Mucosa of descending colon (tissue), 3 donors: ENCODE measurements around the gene PRKAR1B. TPM values are rescaled to one million over a fixed set of nuclear protein-coding genes. Genes with fewer than 3 reads are reported as not detected.

Experiments used
- ATAC-seq: fragments of 200-7000 bp; cut with Tn5 transposase; one replicate; pipeline ENCODE4 v1.9.1; 2020; ENCODE audit warnings: mild to moderate bottlenecking, moderate library complexity
- DNase-seq, 3 donors: peaks; one replicate each; pipeline ENCODE4 v3.0.0-alpha.2; 2020
- H3K36me3 ChIP-seq: fragments of 200-600 bp; one replicate; pipeline ENCODE4 v1.8.0; 2021; ENCODE audit warnings: low read depth, mild to moderate bottlenecking
- H3K4me1 ChIP-seq: fragments of 200-600 bp; one replicate; pipeline ENCODE4 v1.8.0; 2021; ENCODE audit warnings: low read depth, mild to moderate bottlenecking
- H3K4me3 ChIP-seq: fragments of 200-600 bp; one replicate; pipeline ENCODE4 v1.8.0; 2021; ENCODE audit warnings: mild to moderate bottlenecking
- H3K9me3 ChIP-seq: fragments of 200-600 bp; one replicate; pipeline ENCODE4 v1.8.0; 2021; ENCODE audit warnings: mild to moderate bottlenecking
- intact Hi-C, 2 donors: fragments of 100-400 bp; cut with DNase I in 1 of 2; cut with micrococcal nuclease in 1 of 2; formaldehyde crosslinking; loops; one replicate each; pipeline versions ENCODE4 v1.11.0 to v1.11.1; 2022; cut with DNase I, micrococcal nuclease
- total RNA-seq, 3 donors: library from RNA; stranded (reverse); fragmentation: NEBNext Ultra II Directional in 2 of 3; extraction: Animal tissue kit (Norgen Biotek cat#: 25700) in 2 of 3; gene quantifications; one replicate each; pipeline versions ENCODE4 v1.2.1 to v1.2.4, GENCODE V29; 2021 to 2023
- TF ChIP-seq, protein P1 (sequence below): fragments of 200-600 bp; IDR thresholded peaks from one replicate; pipeline ENCODE4 v1.8.0; 2022; ENCODE audit warnings: antibody characterized with exemption, mild to moderate bottlenecking
- donor health status: DM: no; HTN: no; CAD: no; lungs with moderate emphysema.
- donor health status: DM: no; HTN: no; CAD: no.
- donor health status: DM: no; HTN: yes; CAD: no.

PRKAR1B gene
- total RNA-seq, 3 donors from 2014 or later = 10.1 to 24.5 (median 24.4) TPM

DNA sequence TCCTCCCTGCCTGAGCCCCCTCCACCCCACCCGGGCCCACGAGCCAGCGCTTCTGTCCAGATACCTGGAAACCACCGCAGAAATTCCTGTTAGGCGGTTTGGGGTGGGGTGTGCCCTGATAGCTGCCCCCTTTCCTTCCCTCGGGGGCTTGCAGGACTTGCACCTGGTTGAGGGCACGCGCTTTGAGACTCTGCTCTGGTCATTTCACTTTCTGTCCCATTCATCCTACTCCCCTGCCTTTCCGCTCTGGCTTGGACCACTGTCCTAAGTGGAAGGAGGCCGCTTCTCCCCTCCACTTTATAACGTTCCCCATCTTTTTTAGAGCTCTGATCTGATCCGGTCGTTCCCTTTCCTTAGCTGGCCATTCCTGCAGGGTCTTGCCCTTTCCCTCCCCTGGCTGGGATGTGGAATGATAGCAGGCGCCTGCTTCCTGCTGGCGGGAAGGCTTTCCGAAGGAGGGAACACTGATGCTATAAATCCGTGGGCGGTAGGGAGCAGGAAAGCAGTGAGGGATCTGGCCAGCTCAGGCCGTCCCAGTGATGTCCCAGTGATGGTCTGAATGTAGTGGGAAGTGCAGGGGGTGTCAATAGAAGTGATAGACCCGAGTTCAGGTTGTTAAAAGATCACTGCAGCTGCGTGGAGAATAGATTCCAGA is 852 bp upstream of the PRKAR1B start:
- intact Hi-C loops = no loop called here
- no peaks in the 10 kb centered on the region for H3K36me3 ChIP-seq
- peak in 1 of 3 donors; percentile 26 for DNase-seq

DNA sequence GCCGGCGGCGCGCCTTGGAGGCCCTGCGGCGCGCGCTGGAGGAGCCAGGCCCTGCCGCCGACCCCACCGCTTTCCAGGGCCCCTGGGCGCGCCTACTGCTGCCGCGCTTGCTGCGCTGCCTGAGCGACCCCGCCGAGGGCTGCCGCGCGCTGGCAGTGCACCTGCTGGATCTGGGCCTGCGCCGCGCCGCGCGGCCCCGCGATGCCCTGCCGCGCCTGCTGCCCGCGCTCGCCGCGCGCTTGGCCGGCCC is 302 bp downstream of the PRKAR1B start:
- TF ChIP-seq, protein P1, sequence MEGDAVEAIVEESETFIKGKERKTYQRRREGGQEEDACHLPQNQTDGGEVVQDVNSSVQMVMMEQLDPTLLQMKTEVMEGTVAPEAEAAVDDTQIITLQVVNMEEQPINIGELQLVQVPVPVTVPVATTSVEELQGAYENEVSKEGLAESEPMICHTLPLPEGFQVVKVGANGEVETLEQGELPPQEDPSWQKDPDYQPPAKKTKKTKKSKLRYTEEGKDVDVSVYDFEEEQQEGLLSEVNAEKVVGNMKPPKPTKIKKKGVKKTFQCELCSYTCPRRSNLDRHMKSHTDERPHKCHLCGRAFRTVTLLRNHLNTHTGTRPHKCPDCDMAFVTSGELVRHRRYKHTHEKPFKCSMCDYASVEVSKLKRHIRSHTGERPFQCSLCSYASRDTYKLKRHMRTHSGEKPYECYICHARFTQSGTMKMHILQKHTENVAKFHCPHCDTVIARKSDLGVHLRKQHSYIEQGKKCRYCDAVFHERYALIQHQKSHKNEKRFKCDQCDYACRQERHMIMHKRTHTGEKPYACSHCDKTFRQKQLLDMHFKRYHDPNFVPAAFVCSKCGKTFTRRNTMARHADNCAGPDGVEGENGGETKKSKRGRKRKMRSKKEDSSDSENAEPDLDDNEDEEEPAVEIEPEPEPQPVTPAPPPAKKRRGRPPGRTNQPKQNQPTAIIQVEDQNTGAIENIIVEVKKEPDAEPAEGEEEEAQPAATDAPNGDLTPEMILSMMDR = no peak
- DNase-seq = no peak
- H3K36me3 ChIP-seq = no peaks in the 10 kb centered on the region
- peak; percentile 14 for ATAC-seq
- intact Hi-C loops = no loop called here
- peak overlapping the region; percentile 96 for H3K4me3 ChIP-seq
- H3K4me1 ChIP-seq = peaks cover 16% of the 10 kb centered on the region
- H3K9me3 ChIP-seq = no peaks in the 10 kb centered on the region

More for the DNA sequence above, 852 bp upstream of the PRKAR1B start:
- TF ChIP-seq, protein P1 = no peak
- ATAC-seq = peak; percentile 10
- peaks cover 27% of the 10 kb centered on the region for H3K4me1 ChIP-seq
- H3K4me3 ChIP-seq = no peak overlapping the region
- no peaks in the 10 kb centered on the region for H3K9me3 ChIP-seq

DNA sequence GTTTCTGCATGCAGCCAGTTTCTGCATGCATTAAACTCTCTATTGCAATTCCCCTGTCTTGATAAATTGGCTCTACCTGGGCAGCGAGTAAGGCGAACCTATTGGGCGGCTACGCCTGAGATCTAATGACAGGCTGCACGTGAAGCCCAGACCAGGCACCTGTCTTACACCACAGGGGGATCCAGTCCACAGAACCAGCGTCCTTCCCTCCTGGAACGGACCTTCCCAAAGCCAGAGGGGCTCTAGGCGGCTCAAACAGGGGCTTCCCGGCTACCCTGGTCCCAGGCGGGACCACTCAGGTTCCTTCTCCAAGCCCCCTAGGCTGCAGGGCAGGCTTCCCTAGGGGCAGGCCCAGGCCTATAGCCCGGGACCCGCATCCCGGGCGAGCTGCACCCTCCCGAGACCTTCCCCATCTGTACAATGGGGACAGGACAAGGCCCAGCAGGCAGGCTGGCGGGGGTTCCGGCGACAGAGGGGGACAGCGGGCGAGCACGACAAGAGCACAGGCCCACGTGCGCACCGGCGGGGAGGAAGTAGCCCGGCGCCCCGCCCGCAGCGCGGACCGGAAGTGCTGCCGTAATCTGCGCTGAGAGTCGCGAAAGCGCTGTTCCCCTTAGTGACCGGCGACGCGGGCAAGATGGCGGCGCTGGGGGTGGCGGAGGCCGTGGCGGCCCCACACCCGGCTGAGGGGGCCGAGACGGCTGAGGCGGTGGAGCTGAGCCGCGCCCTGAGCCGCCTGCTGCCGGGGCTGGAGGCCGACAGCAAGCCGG is 812 bp downstream of the PRKAR1B start, which contains the start of gene DNAAF5:
TSS of gene DNAAF5 (plus strand) at position 616 of the 770 bp plus-strand sequence. CDS start at position 638, 22 bp downstream.
- H3K4me1 ChIP-seq = peaks cover 14% of the 10 kb centered on the region
- H3K36me3 ChIP-seq = no peaks in the 10 kb centered on the region
- DNase-seq = peak; percentile 90 to 92 (median 90)
- ATAC-seq = peak; percentile 95
- H3K9me3 ChIP-seq = no peaks in the 10 kb centered on the region
- intact Hi-C loops = no loop called here
- TF ChIP-seq, protein P1 = no peak
- H3K4me3 ChIP-seq = peak within 1 kb of the TSS; percentile 96

DNA sequence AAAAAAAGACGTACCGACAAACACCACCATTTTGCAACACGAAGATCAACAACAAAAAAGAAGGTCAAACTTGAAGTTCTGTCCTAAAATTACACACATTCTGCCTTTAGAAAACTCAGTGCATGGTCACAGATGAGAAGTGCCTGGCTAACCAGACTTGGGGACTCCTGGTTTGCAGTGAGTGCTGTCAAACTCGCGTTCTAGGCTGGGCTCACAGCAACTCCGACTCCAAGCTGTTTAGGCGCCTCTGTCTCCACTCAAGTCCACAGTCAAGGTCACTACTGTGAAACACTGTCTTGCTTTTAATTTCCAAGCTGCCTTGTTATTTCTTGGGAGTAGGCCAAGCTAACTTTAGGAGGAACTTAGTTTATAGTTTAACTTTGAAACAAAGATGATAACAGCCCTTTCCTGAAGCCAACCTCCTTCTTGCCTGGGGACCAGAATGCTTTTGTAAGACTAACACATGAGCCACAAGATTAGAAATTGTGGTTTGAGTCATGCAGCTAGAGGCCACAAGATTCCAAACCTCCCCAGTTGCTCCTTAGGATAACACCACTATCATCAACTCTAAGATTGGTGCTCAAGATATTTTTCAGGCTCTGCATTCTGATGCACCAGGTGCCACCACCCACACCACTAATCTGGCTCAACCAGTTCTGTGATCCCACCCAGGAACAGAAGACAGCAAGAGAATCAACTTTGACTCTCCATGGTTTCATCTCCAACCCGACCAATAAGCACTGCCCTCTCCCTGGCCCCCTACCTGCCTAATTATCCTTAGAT is 1.7 kb downstream of the PRKAR1B start:
- Histone ChIP-seq H3K9me3 (no peaks in the 10 kb centered on the region), H3K36me3 (no peaks in the 10 kb centered on the region), H3K4me1 (peaks cover 14% of the 10 kb centered on the region), H3K4me3 (no peak overlapping the region)
- ATAC-seq (no peak), DNase-seq (no peak)
- TF ChIP-seq, protein P1 = no peak
- intact Hi-C loops = no loop called here

DNA sequence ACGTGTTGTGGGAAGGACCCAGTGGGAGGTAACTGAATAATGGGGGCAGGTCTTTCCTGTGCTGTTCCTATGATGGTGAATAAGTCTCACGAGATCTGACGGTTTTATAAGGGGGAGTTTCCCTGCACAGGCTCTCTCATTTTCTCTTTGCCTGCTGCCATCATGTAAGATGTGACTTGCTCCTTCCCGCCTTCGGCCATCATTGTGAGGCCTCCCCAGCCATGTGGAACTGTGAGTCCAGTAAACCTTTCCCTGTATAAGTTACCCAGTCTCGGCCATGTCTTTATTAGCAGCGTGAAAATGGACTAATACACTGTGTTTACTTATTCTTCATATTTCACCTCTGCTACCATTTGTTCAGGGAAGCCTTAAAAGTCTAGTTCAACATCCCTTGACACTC is 2.8 kb downstream of the PRKAR1B start:
- ATAC-seq (no peak), DNase-seq (no peak)
- intact Hi-C loops = no loop called here
- TF ChIP-seq, protein P1 = no peak
- Histone ChIP-seq H3K4me3 (no peak overlapping the region), H3K4me1 (peaks cover 14% of the 10 kb centered on the region), H3K9me3 (no peaks in the 10 kb centered on the region), H3K36me3 (no peaks in the 10 kb centered on the region)
